ENCODE results near the gene WFDC10B. TPM values are rescaled to one million over a fixed set of nuclear protein-coding genes. Genes with fewer than 3 reads are reported as not detected.

Gene WFDC10B
- total and polyA plus RNA-seq, 9 of the 15 experiments (the other 6 are each of a cell fraction or from before 2014, with no cell fraction given) = not detected

- H3K36me3 ChIP-seq (ENCODE audit: control insufficient read depth, insufficient read depth, low read length) = no peaks in the 10 kb centered on the region
- no peaks in the 10 kb centered on the region for H3K79me2 ChIP-seq (ENCODE audit: control insufficient read depth, insufficient read depth, low read length)
- H2AFZ ChIP-seq (ENCODE audit: low read depth, low read length) = no peak overlapping the region
- no peaks in the 10 kb centered on the region for H3K4me1 ChIP-seq (replicated peaks in 1 of 2; ENCODE audit: control insufficient read depth in 2 of 2, insufficient read depth in 2 of 2, low read length in 2 of 2)
- no TSS peak for BruUV-seq (replicated peaks)
- no peak for TF ChIP-seq FOXA3 (CRISPR knock-in tag; conservative IDR thresholded peaks at IDR 0.05 in 1 of 2, IDR thresholded peaks at IDR 0.05 in 1 of 2)
- no peak for TF ChIP-seq ILF3 (IDR thresholded peaks at IDR 0.05; ENCODE audit: borderline replicate concordance)
- TF ChIP-seq ZNF584 (CRISPR knock-in tag; IDR thresholded peaks at IDR 0.05; ENCODE audit: low read depth) = no peak
- TF ChIP-seq HDGF (IDR thresholded peaks at IDR 0.05) = no peak
- TF ChIP-seq MIER1 (IDR thresholded peaks at IDR 0.05; ENCODE audit: low read depth) = no peak
- TF ChIP-seq, protein P1, sequence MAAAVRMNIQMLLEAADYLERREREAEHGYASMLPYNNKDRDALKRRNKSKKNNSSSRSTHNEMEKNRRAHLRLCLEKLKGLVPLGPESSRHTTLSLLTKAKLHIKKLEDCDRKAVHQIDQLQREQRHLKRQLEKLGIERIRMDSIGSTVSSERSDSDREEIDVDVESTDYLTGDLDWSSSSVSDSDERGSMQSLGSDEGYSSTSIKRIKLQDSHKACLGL (CRISPR knock-in tag; IDR thresholded peaks at IDR 0.05; ENCODE audit: borderline replicate concordance, poor library complexity, severe bottlenecking) = no peak
- no peak for TF ChIP-seq THRB (CRISPR knock-in tag; conservative IDR thresholded peaks at IDR 0.05)
- TF ChIP-seq NFE2 (IDR thresholded peaks at IDR 0.05; ENCODE audit: low read depth) = no peak
- TF ChIP-seq ZNF511 (CRISPR knock-in tag; IDR thresholded peaks at IDR 0.05) = no peak
- TF ChIP-seq PURB (CRISPR knock-in tag; IDR thresholded peaks at IDR 0.05; ENCODE audit: low read depth) = no peak
- TF ChIP-seq SMAD2 (IDR thresholded peaks at IDR 0.05; ENCODE audit: low read depth, low read length) = no peak
- in situ Hi-C loops (cut with MboI) (no loop called here), intact Hi-C loops (cut with micrococcal nuclease) (no loop called here)
- H3K9me3 ChIP-seq (replicated peaks; ENCODE audit: control insufficient read depth, insufficient read depth, low read depth, low read length) = no peaks in the 10 kb centered on the region
- no peaks in the 10 kb centered on the region for H3K9me1 ChIP-seq (ENCODE audit: control insufficient read depth, insufficient read depth, low read length)
- POLR2A ChIA-PET = no interaction called here
- FAIRE-seq = no peak
- CTCF ChIA-PET (ENCODE audit: low intra/inter-chr PET ratio) = no interaction called here
- 1% methylated on average over 4 of the region's 4 CpGs for WGBS (ENCODE audit: insufficient coverage, low coverage, missing lambda C conversion rate)
- no peaks in the 10 kb centered on the region for H4K20me1 ChIP-seq (replicated peaks; ENCODE audit: control insufficient read depth, insufficient read depth, low read length)
- no peak overlapping the region for H3K4me3 ChIP-seq
- H3K27me3 ChIP-seq (ENCODE audit: control insufficient read depth in 2 of 2, insufficient read depth in 2 of 2, low read length in 2 of 2) = peaks cover 0 to 3% of the 10 kb centered on the region in 2 experiments; a peak in 3 of 5 replicates
- H3K27ac ChIP-seq (ENCODE audit: extremely low read depth, low read depth, low read length) = no peak overlapping the region
- no peak overlapping the region for H3K4me2 ChIP-seq (ENCODE audit: insufficient read depth, low read length)
- no peak overlapping the region for H3K9ac ChIP-seq (ENCODE audit: insufficient read depth in 1 of 2, low read depth in 2 of 2, low read length in 2 of 2)
- DNase-seq (ENCODE audit: extremely low read depth in 1 of 4, low spot score in 3 of 4) = no peak
- ATAC-seq = no peak
Measured at GRCh38 chr20:45742596-45742995, 37.8 kb upstream of the WFDC10B start.

Data from K562 (cell line).